HepG2 (cell line): ENCODE measurements around the gene ZNRF3. TPM values are rescaled to one million over a fixed set of nuclear protein-coding genes. Genes with fewer than 3 reads are reported as not detected.

Experiments used
- CBX5 ChIP-seq: sonication (generic); formaldehyde crosslinking; IDR thresholded peaks from 2 replicates; pipeline ENCODE4 v1.4.0; 2020; ENCODE audit warnings: missing genetic modification reagents, borderline replicate concordance
- CENPT ChIP-seq: sonication (generic); formaldehyde crosslinking; IDR thresholded peaks from 2 replicates; pipeline ENCODE4 v1.8.0; 2022; ENCODE audit warnings: low read depth, mild to moderate bottlenecking, moderate library complexity, missing genetic modification reagents
- ELF1 ChIP-seq: sonication (generic); formaldehyde crosslinking; IDR thresholded peaks from 2 replicates; pipeline ENCODE4 v1.4.0; 2020; ENCODE audit warnings: missing genetic modification reagents
- GTF3A ChIP-seq: sonication (generic); formaldehyde crosslinking; conservative IDR thresholded peaks from 2 replicates; pipeline ENCODE4 v1.4.0; 2020; ENCODE audit warnings: mild to moderate bottlenecking, missing genetic modification reagents
- GZF1 ChIP-seq: sonication (generic); formaldehyde crosslinking; IDR thresholded peaks from 2 replicates; pipeline ENCODE4 v1.5.1; 2020; ENCODE audit warnings: mild to moderate bottlenecking, missing genetic modification reagents
- HMGXB3 ChIP-seq: sonication (generic); formaldehyde crosslinking; IDR thresholded peaks from 2 replicates; pipeline ENCODE4 v1.4.0; 2020; ENCODE audit warnings: missing genetic modification reagents, borderline replicate concordance
- IRF9 ChIP-seq: sonication (generic); formaldehyde crosslinking; IDR thresholded peaks from 2 replicates; pipeline ENCODE4 v1.8.0; 2022; ENCODE audit warnings: missing genetic modification reagents, mild to moderate bottlenecking, borderline replicate concordance
- KAT8 ChIP-seq: IDR thresholded peaks from 2 replicates; pipeline ENCODE4 v1.6.1; 2016; ENCODE audit warnings: missing genetic modification reagents, missing compliant biosample characterization
- KLF12 ChIP-seq: sonication (generic); formaldehyde crosslinking; IDR thresholded peaks from 2 replicates; pipeline ENCODE4 v1.4.0; 2020; ENCODE audit warnings: missing genetic modification reagents, borderline replicate concordance
- MAX ChIP-seq: IDR thresholded peaks from 2 replicates; pipeline ENCODE4 v1.6.1; 2012; ENCODE audit warnings: inconsistent platforms
- MAZ ChIP-seq, 2 experiments: sonication (generic) in 1 of 2; formaldehyde crosslinking in 1 of 2; IDR thresholded peaks; 2 replicates each; pipeline versions ENCODE4 v1.5.0 to v1.6.1; 2012 to 2020; ENCODE audit warnings: low read depth in 2 of 2, mild to moderate bottlenecking in 2 of 2, borderline replicate concordance in 1 of 2, improper control_type of control experiment in 1 of 2, low read length in 1 of 2, missing genetic modification reagents in 1 of 2, moderate library complexity in 1 of 2
- MED13 ChIP-seq: sonication (generic); formaldehyde crosslinking; IDR thresholded peaks from 2 replicates; pipeline ENCODE4 v1.5.0; 2020; ENCODE audit warnings: missing genetic modification reagents
- MTERF4 ChIP-seq: sonication (generic); formaldehyde crosslinking; IDR thresholded peaks from 2 replicates; pipeline ENCODE4 v1.8.0; 2023; ENCODE audit warnings: mild to moderate bottlenecking, missing genetic modification reagents
- POLR2A ChIP-seq, 2 experiments: IDR thresholded peaks; 2 replicates each; pipeline ENCODE4 v1.6.1; 2011; ENCODE audit warnings: low read depth in 2 of 2, low read length in 2 of 2, mild to moderate bottlenecking in 1 of 2, moderate library complexity in 1 of 2; ENCODE audit not compliant: insufficient read depth in 1 of 2
- RBM22 ChIP-seq: fragments of 200-400 bp; formaldehyde crosslinking; optimal IDR thresholded peaks from 2 replicates; pipeline ENCODE3; 2017; ENCODE audit warnings: mild to moderate bottlenecking, low read length, moderate library complexity
- RFX3 ChIP-seq: IDR thresholded peaks from 2 replicates; pipeline ENCODE4 v1.6.1; 2016; ENCODE audit warnings: missing biosample characterization, missing genetic modification reagents
- RFX5 ChIP-seq: IDR thresholded peaks from 2 replicates; pipeline ENCODE4 v1.6.1; 2011; ENCODE audit warnings: low read depth, low read length, improper control_type of control experiment
- RXRB ChIP-seq: IDR thresholded peaks from 2 replicates; pipeline ENCODE4 v1.6.1; 2016; ENCODE audit warnings: borderline replicate concordance, missing genetic modification reagents, missing compliant biosample characterization
- ZIK1 ChIP-seq: sonication (generic); formaldehyde crosslinking; IDR thresholded peaks from 2 replicates; pipeline ENCODE4 v1.5.0; 2020; ENCODE audit warnings: mild to moderate bottlenecking, low read depth, missing genetic modification reagents, borderline replicate concordance
- ZNF543 ChIP-seq: sonication (generic); formaldehyde crosslinking; IDR thresholded peaks from 2 replicates; pipeline ENCODE4 v1.4.0; 2020; ENCODE audit warnings: mild to moderate bottlenecking, missing genetic modification reagents
- ZNF790 ChIP-seq: sonication (generic); formaldehyde crosslinking; IDR thresholded peaks from 2 replicates; pipeline ENCODE4 v1.8.0; 2022; ENCODE audit warnings: missing genetic modification reagents, mild to moderate bottlenecking, borderline replicate concordance
- ZSCAN21 ChIP-seq: sonication (generic); formaldehyde crosslinking; IDR thresholded peaks from 2 replicates; pipeline ENCODE4 v1.8.0; 2022; ENCODE audit warnings: mild to moderate bottlenecking, missing genetic modification reagents, moderate library complexity, borderline replicate concordance
- ZSCAN30 ChIP-seq: sonication (generic); formaldehyde crosslinking; IDR thresholded peaks from 2 replicates; pipeline ENCODE4 v1.5.0; 2020; ENCODE audit warnings: mild to moderate bottlenecking, missing genetic modification reagents
- polyA plus RNA-seq, 8 experiments: library from polyadenylated mRNA; depleted of rRNA in 3 of 8; stranded (reverse) in 7 of 8; unstranded in 1 of 8; fragments of >200 nt; fragmentation: Illumina TruSeq in 4 of 8; extraction: Trizol in 4 of 8; gene quantifications; 2 replicates each; pipeline versions ENCODE4 v1.2.1 to v1.2.3, GENCODE V29; 2011 to 2016; ENCODE audit warnings: low read depth in 4 of 8, missing spikeins in 1 of 8, mixed read lengths in 1 of 8; ENCODE audit not compliant: insufficient read depth in 1 of 8
- total RNA-seq, 5 experiments: library from RNA; depleted of rRNA; stranded (reverse); fragments of >200 nt; fragmentation: Illumina TruSeq; extraction: Trizol; gene quantifications; 2 replicates each; pipeline ENCODE4 v1.2.3, GENCODE V29; 2016; ENCODE audit warnings: low read depth in 1 of 5

Gene ZNRF3
- total and polyA plus RNA-seq, 2 of the 13 experiments (the other 11 are each of a cell fraction or from before 2014, with no cell fraction given), result 20.3 to 36.7 TPM

GRCh38 chr22:29004647-29005371, 121.4 kb downstream of the ZNRF3 start (continued):
- TF ChIP-seq ZSCAN30 (CRISPR knock-in tag) (no peak), IRF9 (peak; percentile 46; the same call in 1 of the 2 replicates), MTERF4 (no peak), RFX5 (no peak), CBX5 (no peak), RXRB (CRISPR knock-in tag) (peak; percentile 42; the same call in 1 of the 2 replicates), ZNF543 (CRISPR knock-in tag) (peak; percentile 37; the same call in 1 of the 2 replicates), ZNF790 (no peak), KAT8 (CRISPR knock-in tag) (peak; percentile 51; the same call in 1 of the 2 replicates), ZIK1 (CRISPR knock-in tag) (no peak), MAX (peak; percentile 91), RBM22 (peak; percentile 96), ZSCAN21 (CRISPR knock-in tag) (peak; percentile 27; the same call in 1 of the 2 replicates), POLR2A (IDR thresholded peaks at IDR 0.05; ENCODE audit: insufficient read depth in 1 of 2, low read depth in 2 of 2, low read length in 2 of 2) (0 out of 4 replicates have a peak, but pooled peaks of 1 of the 2 experiments have one; percentile 8), HMGXB3 (CRISPR knock-in tag) (no peak), MED13 (CRISPR knock-in tag) (no peak), CENPT (CRISPR knock-in tag) (no peak), ELF1 (CRISPR knock-in tag) (no peak), KLF12 (CRISPR knock-in tag) (0 out of 2 replicates have a peak, but pooled peaks have one; percentile 10), RFX3 (CRISPR knock-in tag) (peak; percentile 83), GZF1 (CRISPR knock-in tag) (no peak), MAZ (IDR thresholded peaks at IDR 0.05; ENCODE audit: borderline replicate concordance, low read depth, low read length) (peak; percentile 77; the same call in 1 of the 2 replicates), MAZ (CRISPR knock-in tag; IDR thresholded peaks at IDR 0.05; ENCODE audit: low read depth) (0 out of 2 replicates have a peak, but pooled peaks have one; percentile 49), GTF3A (no peak)
